Posterior vena cava (tissue), 2 donors: ENCODE data around the gene LEKR1. TPM values are rescaled to one million over a fixed set of nuclear protein-coding genes. Genes with fewer than 3 reads are reported as not detected.
A peak's percentile ranks its signal among the peaks of the same experiment; 100 is the strongest.
"Not testable (repeated sequence)": the region's sequence is repeated elsewhere in the genome, so short reads cannot be mapped to it uniquely, and the experiment has no call there.

ENCODE experiments used
- DNase-seq: peaks from one replicate; pipeline ENCODE4 v3.0.0-alpha.2; 2020; ENCODE audit warnings: low spot score
- intact Hi-C, 2 donors: fragments of 100-400 bp; cut with DNase I; formaldehyde crosslinking; loops; one replicate each; pipeline versions ENCODE4 v1.14.1 to v1.14.2; 2022 to 2023
- total RNA-seq, 2 donors: library from RNA; stranded (reverse); fragmentation: NEBNext Ultra II Directional; extraction: Animal tissue kit (Norgen Biotek cat#: 25700); gene quantifications; one replicate each; pipeline ENCODE4 v1.2.1, GENCODE V29; 2021
- donor health status: DM: yes; HTN: yes; CAD: no.
- donor health status: DM: yes; HTN: yes; CAD: no.

The LEKR1 gene
- total RNA-seq, 2 donors from 2014 or later = 1.4 to 1.6 TPM

DNA sequence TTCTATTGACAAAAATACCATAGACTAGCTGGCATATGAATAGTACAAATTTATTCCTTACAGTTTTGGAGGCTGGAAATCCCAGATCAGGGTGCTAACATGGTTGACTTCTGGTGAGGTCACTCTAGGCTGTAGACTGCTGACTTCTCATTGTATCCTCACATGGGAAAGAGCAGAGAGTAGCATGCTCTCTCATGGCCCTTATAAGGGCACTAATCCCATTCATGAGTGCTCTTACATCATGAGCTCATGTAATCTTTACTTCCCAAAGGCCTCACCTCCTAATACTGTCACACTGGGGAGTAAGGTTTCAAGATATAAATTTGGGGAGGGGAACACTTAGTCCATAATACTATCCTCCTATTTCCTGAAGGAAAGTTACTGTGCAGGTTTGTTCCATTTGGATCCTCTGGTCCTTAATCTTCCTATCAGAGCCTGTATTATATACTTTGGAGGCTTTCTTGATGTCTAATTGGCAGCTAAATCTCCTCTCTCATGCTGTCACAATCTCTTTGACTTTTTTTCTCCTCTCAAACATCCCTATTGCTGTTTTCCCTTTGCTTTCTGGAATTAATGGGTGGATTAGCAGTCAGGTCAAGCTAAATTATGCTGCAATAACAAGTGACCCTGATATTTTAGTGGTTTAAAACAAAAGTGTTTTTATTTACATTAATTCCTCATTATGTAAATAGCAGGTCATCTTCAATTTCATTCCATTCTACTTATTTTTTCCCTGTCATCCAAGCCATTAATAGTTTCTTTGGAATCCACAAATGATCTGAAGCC lies 23.1 kb upstream of the LEKR1 start:
- DNase-seq = no peak
- intact Hi-C loops = no loop called here

DNA sequence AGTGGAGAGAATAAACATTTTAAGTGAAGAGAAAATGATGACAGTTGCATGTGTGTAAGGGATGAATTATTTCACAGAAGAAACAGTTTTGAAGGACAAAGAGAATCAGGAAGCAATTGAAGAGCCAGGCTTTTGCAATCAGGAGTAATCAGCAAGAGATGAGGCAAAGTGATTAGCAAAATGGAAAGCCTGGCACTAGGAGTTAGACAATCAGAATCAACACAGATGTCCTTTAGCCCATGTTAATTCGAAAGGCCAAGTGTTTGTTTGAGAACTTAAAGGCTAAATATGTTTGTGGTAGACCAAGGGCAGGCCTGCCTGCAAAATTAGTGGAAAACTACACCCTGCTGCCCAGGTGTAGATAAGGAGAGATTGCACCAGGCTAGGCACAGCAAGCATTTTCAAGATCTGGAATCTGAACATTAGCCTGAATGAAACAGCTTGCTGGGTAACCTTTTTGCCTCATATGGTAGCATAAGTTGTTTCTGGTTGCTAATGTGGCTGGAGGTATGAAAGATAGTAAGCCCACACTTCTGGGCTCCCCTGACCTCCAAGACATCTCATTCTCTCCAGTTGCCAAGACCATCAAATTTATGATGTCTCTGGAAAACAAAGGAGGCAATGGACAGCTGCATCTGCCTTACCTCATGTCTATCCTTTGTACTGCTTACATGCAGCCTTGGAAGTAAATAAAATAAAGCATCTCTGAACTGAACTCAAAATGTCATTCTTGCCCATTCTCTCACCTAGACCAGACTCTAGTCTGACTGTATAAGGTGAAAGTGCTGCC lies 22.0 kb upstream of the LEKR1 start:
- intact Hi-C loops = no loop called here
- DNase-seq = no peak

DNA sequence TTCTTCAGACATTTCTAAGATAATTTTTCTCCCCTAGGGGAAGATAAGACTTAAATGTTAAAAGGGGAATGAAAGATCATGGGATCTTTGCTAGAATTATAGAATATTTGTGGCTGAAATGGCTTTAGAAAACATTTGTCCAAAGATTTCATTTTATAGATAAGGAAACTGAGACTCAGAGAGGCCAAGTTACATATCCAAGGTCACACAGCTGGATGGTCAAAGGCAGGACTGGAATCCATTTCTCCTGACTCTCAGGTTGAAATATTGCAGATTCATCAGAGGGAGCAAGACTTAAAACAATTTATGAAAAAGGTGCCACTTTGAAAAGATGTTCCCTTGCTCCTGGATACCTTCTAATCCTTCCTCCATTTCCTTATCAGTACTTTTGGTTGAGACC lies 19.5 kb upstream of the LEKR1 start:
- DNase-seq = no peak
- intact Hi-C loops = no loop called here

- DNase-seq = no peak
- intact Hi-C loops = no loop called here
Observed at GRCh38 chr3:156808025-156808424, 18.1 kb upstream of the LEKR1 start.

DNA sequence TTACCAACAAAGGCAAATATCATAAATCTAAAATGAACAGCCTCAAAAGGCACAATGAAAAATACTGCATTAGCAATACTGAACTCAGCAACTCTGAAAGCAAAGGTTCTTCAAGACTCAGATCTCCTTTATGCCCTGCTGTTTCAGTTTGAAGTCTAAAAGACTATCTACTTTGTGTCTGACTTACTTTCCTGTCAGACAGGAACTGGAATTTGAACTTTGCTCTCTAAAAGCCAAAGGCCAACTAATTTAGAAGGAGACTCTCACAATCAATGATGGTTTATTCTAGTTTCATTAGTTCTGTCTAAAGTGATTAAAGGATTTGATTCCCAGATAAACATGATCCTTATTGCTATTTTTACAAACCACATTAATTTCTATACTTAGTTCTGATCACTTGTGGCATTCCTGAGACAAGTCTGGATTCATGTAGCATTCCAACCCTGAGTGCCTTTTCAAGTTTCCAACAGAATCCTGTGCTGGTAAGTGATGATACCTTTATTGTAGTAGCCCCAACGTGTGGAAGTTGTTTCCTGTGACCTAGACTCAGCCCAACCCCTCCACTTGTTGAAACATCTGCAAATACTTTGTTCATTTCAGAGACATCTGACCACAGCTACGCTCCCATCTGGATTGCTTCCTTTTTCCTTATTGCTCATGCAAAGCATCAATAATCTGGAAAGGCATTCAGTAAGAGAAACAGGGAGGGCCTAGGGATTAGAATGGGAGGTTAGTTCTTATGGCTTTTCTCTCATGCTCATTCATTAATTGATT lies 14.9 kb upstream of the LEKR1 start:
- no peak for DNase-seq
- intact Hi-C loops = no loop called here

DNA sequence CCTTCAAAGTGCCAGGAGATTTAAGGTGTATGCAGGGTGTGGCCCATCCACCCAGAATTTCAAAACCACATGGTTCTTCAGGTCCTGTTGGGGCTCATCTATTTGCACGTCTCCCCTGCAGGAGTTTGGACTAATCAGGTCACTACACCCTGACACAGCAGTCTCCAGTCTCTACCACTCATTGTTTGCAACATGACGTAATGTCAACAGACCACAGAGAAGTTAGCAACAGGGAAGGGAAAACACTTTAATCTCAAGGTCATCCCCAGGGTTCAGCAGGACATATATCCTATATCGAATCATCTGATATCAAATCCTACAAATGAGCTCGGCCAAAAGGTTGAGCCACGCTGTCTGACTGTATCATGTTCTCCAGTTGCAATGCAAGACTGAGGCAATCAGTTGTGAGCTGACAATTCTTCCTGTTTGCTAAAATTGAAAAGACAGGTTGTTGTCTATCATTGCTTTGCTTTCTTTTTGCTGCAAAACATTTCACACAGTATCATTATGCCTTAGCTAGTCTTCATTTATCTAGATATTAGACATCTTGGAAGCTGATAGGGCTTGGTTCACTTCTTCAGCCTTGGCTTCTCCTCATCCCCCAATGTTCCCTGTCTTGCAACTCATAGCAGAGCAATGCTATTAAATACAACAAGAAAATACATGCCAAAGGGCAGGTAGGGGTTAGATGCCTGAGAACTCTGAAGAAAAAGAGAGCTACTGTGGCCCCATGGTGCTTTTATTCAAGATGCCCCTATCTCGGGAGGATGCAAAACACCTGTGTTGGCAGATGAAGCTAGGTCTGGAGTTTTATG lies 13.4 kb upstream of the LEKR1 start:
- DNase-seq = no peak
- intact Hi-C loops = no loop called here

DNA sequence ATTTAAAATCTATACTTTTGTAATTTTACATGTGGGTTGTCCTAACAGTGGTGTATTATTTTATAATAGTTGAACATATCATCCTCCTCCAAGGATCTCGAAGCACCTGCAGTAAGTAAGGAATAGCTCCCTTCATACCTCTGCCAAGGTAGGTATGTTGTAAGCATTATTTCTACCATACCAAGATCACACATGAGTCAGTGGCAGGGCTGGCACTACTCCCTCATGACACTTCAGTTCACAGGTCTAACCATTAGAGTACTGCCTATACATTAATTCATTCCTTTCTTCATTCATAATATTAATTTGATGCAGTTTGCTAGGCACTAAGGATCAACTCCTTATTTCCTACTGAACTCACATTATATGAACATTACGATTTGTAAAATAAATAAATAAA lies 11.9 kb upstream of the LEKR1 start:
- no peak for DNase-seq
- intact Hi-C loops = no loop called here

DNA sequence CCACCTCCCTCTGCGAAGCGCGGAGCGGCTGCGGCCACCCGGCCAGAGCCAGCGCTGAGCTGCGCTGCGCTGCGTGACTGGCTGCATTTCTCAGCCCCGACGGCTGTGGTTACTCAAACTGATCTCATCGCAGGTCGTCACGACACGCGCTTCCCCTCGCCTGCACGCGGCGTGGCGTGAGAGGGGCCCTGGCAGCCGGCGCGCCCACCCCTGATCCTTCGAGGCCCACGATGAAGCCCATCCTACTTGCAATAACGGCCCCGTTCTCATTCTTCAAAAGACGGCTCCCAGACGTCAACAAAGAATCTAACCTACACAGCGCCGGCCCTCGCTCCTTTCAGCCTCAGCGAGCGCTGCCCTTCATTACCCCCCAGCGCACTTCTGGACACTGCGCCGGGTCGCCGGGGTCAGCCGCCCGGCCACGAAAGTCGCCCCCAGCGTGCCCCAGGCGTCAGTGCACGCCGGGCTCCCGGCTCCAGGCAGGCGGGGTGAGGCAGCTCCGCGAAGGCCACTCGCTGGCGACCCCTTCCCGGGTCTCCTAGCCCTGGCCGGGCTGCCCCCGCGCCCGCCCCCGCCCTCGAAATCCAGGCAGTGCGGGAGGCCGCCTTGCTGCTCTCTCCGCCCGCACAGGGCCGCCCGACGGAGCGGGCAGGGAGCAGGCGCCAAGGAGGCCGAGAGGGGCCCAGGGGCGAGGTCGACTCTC lies 9.9 kb upstream of the LEKR1 start:
- peak; percentile 82 for DNase-seq
- intact Hi-C loops = no loop called here

DNA sequence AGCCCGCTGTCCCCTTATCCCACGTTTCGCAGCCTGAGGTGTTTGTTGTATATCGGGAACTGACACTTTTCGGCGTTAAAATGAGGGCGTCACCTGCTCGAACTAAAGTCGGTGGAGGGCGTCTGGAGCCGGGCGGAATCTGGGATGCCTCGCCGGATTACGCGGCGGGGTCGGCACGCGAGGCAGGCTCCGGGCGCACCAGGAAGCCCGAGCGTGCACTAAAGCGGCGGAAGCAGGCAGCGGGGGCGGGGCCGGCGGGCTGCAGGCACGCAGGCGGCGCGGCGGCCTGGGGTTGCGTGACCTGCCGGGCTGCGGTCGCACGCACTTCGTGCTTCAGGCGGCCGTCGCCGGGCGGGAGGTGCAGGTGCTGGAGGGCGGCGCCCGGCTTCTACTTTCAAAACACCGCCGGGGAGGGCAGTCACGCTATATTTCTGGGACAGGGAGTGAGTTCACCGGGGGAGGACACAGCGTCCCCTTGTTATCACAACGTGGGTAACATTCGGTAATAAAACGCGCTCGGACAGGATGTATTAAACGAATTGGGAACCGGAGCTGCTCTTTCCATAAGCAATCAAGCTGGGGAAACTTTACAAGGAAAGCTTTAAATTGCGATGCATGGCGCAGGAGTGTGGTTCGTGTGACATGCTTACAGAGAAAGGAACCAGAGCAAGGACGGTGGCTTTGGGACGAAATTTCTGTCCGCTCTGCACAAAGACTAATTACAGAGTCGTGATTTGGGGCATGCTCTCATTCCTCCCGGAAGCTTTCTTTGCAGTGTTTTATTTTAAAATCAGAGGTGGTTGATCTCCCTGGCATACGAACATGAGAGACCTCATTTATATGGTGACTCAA lies 9.1 kb upstream of the LEKR1 start:
- DNase-seq = peak; percentile 94
- intact Hi-C loops = no loop called here

GRCh38 chr3:156817646-156818272 lies 8.4 kb upstream of the LEKR1 start:
- no peak for DNase-seq
- intact Hi-C loops = no loop called here

- no peak for DNase-seq
- intact Hi-C loops = no loop called here
Observed at GRCh38 chr3:156818273-156818651, 7.9 kb upstream of the LEKR1 start.

DNA sequence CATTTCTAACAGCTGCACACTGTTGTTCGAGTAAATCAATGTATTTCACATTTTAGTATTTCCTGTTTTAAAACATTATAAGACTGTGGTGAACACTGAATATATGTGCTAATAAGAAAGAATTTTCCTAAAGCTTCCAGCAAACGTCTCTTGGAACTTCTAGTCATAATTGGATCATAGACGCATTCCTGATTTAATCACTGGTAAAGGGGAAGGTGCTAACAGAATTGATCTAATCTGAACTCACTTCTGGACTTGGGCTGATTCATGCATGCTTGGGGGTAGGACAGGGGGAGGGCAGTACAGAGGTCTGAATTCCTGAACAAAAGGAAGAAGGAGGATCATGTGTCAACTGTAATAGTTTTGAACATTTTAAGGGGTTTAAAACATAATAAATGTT lies 7.3 kb upstream of the LEKR1 start:
- DNase-seq = no peak
- intact Hi-C loops = no loop called here

- no peak for DNase-seq
- intact Hi-C loops = loop anchor here in 1 of 2 donors (10.0 kb wide), 2 partner anchors 145 to 265 kb away; partner anchors contain the start of gene TIPARP
Observed at GRCh38 chr3:156819842-156820691, 6.1 kb upstream of the LEKR1 start.

DNA sequence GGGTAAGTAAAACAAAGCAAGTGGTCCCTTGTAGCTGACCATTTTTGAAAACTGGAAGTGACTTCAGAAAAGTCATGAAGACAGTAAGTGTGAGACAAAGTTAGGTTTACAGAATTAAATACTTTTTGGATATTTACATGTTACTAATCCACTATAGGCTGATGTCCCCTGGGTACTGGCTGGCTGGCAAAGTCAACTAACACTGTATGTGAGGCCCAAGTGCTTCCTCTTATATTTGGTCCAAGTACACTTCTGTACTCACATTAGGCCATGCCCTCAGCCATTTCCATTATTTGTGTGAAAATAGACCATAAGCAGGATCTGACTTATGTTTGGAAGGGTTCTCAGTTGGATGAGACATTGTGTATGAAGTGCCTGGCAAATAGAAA lies 5.5 kb upstream of the LEKR1 start:
- no peak for DNase-seq
- intact Hi-C loops = loop anchor here in 1 of 2 donors (10.0 kb wide), 2 partner anchors 146 to 264 kb away; partner anchors contain the start of gene TIPARP

- intact Hi-C loops = loop anchor here in 1 of 2 donors (10.0 kb wide), 2 partner anchors 148 to 262 kb away; partner anchors contain the start of gene TIPARP
- DNase-seq = not testable (repeated sequence)
Observed at GRCh38 chr3:156822626-156823260, 3.4 kb upstream of the LEKR1 start.

GRCh38 chr3:156825795-156826143 lies 384 bp upstream of the LEKR1 start:
- DNase-seq = no peak
- intact Hi-C loops = loop anchor here in 1 of 2 donors (10.0 kb wide), 2 partner anchors 151 to 259 kb away; partner anchors contain the start of gene TIPARP
